Measurements from ENCODE around the gene SAT1. TPM values are rescaled to one million over a fixed set of nuclear protein-coding genes. Genes with fewer than 3 reads are reported as not detected.

SAT1 gene
- total RNA-seq, 4 donors from 2014 or later = 116 to 358 (median 220) TPM

DNA sequence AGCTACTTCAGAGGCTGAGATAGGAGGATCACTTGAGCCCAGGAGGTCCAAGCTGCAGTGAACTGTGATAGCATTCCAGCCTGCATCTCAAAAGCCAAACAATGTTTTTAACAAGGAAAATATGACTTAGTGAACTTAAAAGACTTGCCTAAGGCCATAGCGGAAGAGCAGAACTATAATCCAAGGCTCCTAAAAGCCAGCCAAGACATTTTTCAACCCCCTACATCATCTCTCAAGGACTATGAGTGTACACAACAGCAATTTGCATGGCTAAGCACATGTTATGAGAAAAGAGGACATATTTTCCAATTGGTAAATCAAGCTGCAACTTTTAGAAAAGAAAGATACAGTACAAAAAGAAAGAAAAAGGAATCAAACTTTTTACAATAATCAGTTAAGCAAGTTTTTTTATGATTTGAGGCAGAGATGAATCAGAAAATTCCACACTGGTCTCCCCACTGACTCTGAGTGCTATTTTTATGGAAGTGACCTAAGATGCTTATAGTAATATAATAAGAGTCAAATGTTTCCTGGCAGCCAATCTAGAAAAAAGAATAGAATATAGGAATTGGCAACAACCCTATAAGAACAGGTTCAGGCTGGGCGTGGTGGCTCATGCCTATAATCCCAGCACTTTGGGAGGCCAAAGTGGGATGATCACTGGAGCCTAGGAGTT lies 30.1 kb upstream of the SAT1 start:
- peak overlapping the region; percentile 49 for H3K27ac ChIP-seq
- no peaks in the 10 kb centered on the region for H3K9me3 ChIP-seq
- no peaks in the 10 kb centered on the region for H3K27me3 ChIP-seq
- DNase-seq = no peak
- H3K4me1 ChIP-seq = no peaks in the 10 kb centered on the region
- TF ChIP-seq, protein P1, sequence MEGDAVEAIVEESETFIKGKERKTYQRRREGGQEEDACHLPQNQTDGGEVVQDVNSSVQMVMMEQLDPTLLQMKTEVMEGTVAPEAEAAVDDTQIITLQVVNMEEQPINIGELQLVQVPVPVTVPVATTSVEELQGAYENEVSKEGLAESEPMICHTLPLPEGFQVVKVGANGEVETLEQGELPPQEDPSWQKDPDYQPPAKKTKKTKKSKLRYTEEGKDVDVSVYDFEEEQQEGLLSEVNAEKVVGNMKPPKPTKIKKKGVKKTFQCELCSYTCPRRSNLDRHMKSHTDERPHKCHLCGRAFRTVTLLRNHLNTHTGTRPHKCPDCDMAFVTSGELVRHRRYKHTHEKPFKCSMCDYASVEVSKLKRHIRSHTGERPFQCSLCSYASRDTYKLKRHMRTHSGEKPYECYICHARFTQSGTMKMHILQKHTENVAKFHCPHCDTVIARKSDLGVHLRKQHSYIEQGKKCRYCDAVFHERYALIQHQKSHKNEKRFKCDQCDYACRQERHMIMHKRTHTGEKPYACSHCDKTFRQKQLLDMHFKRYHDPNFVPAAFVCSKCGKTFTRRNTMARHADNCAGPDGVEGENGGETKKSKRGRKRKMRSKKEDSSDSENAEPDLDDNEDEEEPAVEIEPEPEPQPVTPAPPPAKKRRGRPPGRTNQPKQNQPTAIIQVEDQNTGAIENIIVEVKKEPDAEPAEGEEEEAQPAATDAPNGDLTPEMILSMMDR (IDR thresholded peaks at IDR 0.05) = no peak
- TF ChIP-seq POLR2A (IDR thresholded peaks at IDR 0.05) = no peak
- intact Hi-C loops (cut with DNase I; ENCODE audit: low total_unique reads) = no loop called here
- H3K4me3 ChIP-seq = no peak overlapping the region
- H3K36me3 ChIP-seq = no peaks in the 10 kb centered on the region

DNA sequence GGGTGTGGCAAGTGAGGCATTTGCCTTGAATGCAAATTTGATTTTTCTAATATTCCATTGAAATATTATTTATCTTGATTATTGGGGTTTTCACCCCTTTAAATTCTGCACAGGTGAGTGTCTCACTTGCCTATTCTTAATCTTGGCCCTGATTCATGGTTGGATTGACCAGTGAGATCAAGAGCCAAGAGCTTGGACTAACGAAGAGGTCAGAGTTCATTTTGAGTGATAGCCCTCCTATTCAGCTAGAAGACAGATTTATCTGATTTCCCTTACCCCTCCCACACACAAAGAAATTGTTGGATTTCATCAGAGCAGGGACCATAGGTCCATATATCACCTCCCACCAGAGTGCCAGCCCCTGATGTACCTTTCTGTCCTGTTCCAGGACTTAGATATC lies 28.3 kb upstream of the SAT1 start:
- no peaks in the 10 kb centered on the region for H3K27me3 ChIP-seq
- no peaks in the 10 kb centered on the region for H3K9me3 ChIP-seq
- no peak overlapping the region for H3K4me3 ChIP-seq
- H3K36me3 ChIP-seq = no peaks in the 10 kb centered on the region
- DNase-seq = no peak
- H3K4me1 ChIP-seq = no peaks in the 10 kb centered on the region
- intact Hi-C loops (cut with DNase I; ENCODE audit: low total_unique reads) = no loop called here
- TF ChIP-seq, protein P1 (IDR thresholded peaks at IDR 0.05) = no peak
- no peak overlapping the region for H3K27ac ChIP-seq

DNA sequence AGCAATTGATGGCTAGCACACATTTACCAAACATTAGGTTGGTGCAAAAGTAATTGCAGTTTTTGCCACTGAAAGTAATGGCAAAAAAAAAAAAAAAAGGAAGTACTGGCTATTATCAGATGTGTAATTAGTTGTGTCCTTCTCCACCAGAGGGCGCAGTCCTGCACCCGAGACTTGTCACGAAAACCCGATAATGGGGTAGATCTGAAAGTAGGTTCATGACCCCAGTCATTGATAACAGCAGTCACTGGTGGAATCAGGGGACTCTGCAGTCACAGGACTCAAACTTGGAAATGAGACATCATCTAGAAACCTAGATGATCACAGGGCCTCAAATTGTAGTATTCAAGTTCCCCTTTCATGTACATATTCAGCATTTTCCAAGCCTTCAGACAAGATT lies 26.8 kb upstream of the SAT1 start:
- Histone ChIP-seq H3K27me3 (no peaks in the 10 kb centered on the region), H3K9me3 (no peaks in the 10 kb centered on the region), H3K4me1 (no peaks in the 10 kb centered on the region), H3K27ac (no peak overlapping the region), H3K4me3 (no peak overlapping the region), H3K36me3 (no peaks in the 10 kb centered on the region)
- TF ChIP-seq POLR2A (IDR thresholded peaks at IDR 0.05) = no peak
- TF ChIP-seq, protein P1 (IDR thresholded peaks at IDR 0.05) = peak in 3 of 4 experiments; percentile 13 to 29 (median 17)
- peak; percentile 22 to 25 for DNase-seq
- intact Hi-C loops (cut with DNase I; ENCODE audit: low total_unique reads) = no loop called here

DNA sequence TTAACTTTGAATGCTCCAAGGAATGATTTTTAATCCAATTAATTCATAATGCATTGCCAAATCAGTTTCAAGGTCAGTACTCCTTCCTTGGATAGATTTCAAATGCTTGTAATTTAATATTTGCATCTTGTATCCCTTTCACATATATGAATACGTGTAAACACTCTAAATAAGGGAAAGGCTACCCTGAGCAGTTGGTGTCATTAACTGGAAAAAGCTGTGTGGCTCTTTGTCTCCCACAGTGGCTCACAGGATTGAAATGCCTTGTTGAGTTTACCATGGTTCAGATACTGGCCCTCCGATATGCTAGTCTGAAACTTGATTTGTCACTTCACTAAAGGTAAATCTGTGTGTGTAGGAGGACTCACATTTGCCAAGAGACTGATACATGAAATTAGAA lies 23.2 kb upstream of the SAT1 start:
- Histone ChIP-seq H3K27me3 (no peaks in the 10 kb centered on the region), H3K4me3 (no peak overlapping the region), H3K4me1 (no peaks in the 10 kb centered on the region), H3K36me3 (no peaks in the 10 kb centered on the region), H3K9me3 (no peaks in the 10 kb centered on the region), H3K27ac (no peak overlapping the region)
- TF ChIP-seq POLR2A (IDR thresholded peaks at IDR 0.05) = no peak
- TF ChIP-seq, protein P1 (IDR thresholded peaks at IDR 0.05) = no peak
- intact Hi-C loops (cut with DNase I; ENCODE audit: low total_unique reads) = no loop called here
- DNase-seq = no peak

DNA sequence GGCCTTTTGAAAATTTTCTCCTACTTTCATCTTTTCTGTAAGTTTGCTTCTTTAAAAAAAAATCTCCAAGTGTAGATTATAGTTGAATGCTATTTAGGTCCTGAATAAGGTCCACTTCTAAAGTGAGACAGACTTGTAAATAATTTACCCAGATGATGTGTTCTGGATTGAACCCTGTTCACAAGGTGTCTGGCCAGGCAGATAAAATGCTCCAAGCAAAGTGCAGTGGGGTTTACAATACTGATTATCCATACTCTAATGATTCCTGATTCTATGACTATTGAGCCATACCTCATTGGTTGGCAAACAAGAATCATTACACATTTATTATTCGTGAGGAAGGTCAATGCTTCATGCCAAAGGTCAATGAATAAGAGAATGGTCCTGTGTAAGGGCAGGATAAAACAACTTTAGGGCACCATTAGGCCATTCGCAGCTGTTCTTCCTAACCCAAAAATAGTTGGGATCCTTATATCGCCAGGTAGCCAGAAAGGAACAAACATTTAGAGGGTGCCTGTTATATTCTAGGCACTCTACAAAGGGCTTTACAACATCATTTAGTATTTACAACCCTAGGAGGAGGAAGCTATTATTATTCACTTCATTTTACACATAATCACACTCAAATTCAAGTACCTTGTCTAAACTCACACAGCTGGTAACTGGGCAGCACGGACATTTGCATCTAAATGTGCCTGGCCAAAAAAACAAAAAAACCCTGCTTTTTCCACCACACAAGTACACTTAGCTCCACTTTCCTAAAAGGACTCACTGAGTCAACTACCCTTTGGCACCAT lies 18.6 kb upstream of the SAT1 start:
- no peaks in the 10 kb centered on the region for H3K4me1 ChIP-seq

More for the DNA sequence above, 18.6 kb upstream of the SAT1 start:
- H3K36me3 ChIP-seq = no peaks in the 10 kb centered on the region
- no peak for TF ChIP-seq POLR2A (IDR thresholded peaks at IDR 0.05)
- TF ChIP-seq, protein P1 (IDR thresholded peaks at IDR 0.05) = no peak
- no peak overlapping the region for H3K27ac ChIP-seq
- no peaks in the 10 kb centered on the region for H3K27me3 ChIP-seq
- no peak for DNase-seq
- intact Hi-C loops (cut with DNase I; ENCODE audit: low total_unique reads) = no loop called here
- H3K9me3 ChIP-seq = no peaks in the 10 kb centered on the region
- no peak overlapping the region for H3K4me3 ChIP-seq
